ENCODE data around the gene HS6ST2.

The HS6ST2 gene

GRCh38 chrX:132576939-132577338 lies 381.5 kb downstream of the HS6ST2 start:
- DNase-seq (ENCODE audit: insufficient read length, low spot score) (no peak), FAIRE-seq (no peak)

All from GM19239 (cell line).